PFSK-1 (cell line): ENCODE results near the gene ACTL7B.

Experiments
- FOXP2 ChIP-seq: optimal IDR thresholded peaks from 2 replicates; pipeline ENCODE3; 2011; ENCODE audit warnings: borderline replicate concordance, control low read depth, inconsistent platforms; ENCODE audit not compliant: insufficient read depth; ENCODE audit errors: extremely low read length, extremely low read depth
- POLR2AphosphoS5 ChIP-seq: IDR thresholded peaks from 2 replicates; pipeline ENCODE4 v1.6.1; 2012; ENCODE audit warnings: low read depth, mild to moderate bottlenecking, control low read depth, low read length, moderate library complexity
- SIN3A ChIP-seq: IDR thresholded peaks from 2 replicates; pipeline ENCODE4 v1.6.1; 2012; ENCODE audit warnings: mild to moderate bottlenecking, low read length, moderate library complexity, borderline replicate concordance; ENCODE audit not compliant: insufficient read depth
- TAF1 ChIP-seq: IDR thresholded peaks from 2 replicates; pipeline ENCODE4 v1.6.1; 2012; ENCODE audit warnings: low read length, control low read depth, borderline replicate concordance; ENCODE audit not compliant: insufficient read depth
- TF ChIP-seq, protein P1 (sequence below), 2 experiments: IDR thresholded peaks; 2 replicates each; pipeline versions ENCODE4 v1.6.1 to v1.8.0; 2011 to 2012; ENCODE audit warnings: low read depth in 2 of 2, low read length in 2 of 2, control low read depth in 1 of 2, inconsistent platforms in 1 of 2, mild to moderate bottlenecking in 1 of 2, moderate library complexity in 1 of 2; ENCODE audit not compliant: insufficient read depth in 1 of 2

Gene ACTL7B

DNA sequence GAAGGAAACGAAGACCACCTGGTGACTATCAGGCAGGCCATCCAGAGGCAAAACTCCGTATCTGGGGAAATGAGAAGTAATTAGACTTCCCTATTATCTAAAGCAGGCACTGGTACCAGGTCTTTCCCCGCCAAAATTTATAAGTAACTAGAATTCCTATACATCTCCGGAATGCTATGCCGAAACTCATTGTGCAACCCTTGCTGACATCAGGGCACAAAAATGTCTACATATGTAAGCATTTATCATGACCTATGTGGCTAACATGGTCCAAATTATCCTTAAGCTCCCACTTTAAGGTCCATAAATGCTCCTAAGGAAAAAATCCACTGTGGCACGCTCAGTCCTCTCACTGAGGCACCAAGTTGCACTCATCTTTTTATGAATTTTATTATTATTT, 17.8 kb downstream of the ACTL7B start:
- TF ChIP-seq FOXP2 (no peak), TAF1 (no peak), SIN3A (no peak), POLR2AphosphoS5 (no peak)
- TF ChIP-seq, protein P1, sequence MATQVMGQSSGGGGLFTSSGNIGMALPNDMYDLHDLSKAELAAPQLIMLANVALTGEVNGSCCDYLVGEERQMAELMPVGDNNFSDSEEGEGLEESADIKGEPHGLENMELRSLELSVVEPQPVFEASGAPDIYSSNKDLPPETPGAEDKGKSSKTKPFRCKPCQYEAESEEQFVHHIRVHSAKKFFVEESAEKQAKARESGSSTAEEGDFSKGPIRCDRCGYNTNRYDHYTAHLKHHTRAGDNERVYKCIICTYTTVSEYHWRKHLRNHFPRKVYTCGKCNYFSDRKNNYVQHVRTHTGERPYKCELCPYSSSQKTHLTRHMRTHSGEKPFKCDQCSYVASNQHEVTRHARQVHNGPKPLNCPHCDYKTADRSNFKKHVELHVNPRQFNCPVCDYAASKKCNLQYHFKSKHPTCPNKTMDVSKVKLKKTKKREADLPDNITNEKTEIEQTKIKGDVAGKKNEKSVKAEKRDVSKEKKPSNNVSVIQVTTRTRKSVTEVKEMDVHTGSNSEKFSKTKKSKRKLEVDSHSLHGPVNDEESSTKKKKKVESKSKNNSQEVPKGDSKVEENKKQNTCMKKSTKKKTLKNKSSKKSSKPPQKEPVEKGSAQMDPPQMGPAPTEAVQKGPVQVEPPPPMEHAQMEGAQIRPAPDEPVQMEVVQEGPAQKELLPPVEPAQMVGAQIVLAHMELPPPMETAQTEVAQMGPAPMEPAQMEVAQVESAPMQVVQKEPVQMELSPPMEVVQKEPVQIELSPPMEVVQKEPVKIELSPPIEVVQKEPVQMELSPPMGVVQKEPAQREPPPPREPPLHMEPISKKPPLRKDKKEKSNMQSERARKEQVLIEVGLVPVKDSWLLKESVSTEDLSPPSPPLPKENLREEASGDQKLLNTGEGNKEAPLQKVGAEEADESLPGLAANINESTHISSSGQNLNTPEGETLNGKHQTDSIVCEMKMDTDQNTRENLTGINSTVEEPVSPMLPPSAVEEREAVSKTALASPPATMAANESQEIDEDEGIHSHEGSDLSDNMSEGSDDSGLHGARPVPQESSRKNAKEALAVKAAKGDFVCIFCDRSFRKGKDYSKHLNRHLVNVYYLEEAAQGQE (IDR thresholded peaks at IDR 0.05; ENCODE audit: insufficient read depth in 1 of 2, low read depth in 2 of 2, low read length in 2 of 2), result no peak

DNA sequence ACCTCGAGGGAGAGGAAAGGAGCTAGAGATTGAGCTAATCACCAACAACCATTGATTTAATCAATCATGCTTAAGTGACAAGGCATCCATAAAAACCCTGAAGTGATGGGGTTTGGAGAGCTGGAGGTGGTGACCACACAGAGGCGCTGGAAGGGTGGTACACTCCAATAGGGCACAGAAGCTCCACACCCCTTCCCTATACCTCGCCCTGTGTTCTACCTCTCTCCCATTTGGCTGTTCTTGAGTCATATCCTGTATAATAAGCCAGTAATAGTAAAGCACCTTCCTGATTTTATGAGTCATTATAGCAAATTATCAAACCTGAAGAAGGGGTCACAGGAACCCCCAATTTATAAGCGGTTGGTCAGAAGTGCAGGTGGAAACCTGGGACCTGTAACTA, 18.3 kb downstream of the ACTL7B start:
- no peak for TF ChIP-seq FOXP2
- TF ChIP-seq SIN3A, result no peak
- TF ChIP-seq POLR2AphosphoS5, result no peak
- TF ChIP-seq, protein P1 (IDR thresholded peaks at IDR 0.05; ENCODE audit: insufficient read depth in 1 of 2, low read depth in 2 of 2, low read length in 2 of 2), result no peak

- TF ChIP-seq FOXP2 (no peak), POLR2AphosphoS5 (no peak), SIN3A (no peak)
- TF ChIP-seq, protein P1 (IDR thresholded peaks at IDR 0.05; ENCODE audit: insufficient read depth in 1 of 2, low read depth in 2 of 2, low read length in 2 of 2), result no peak
Measured at GRCh38 chr9:108836781-108837180, 19.0 kb downstream of the ACTL7B start.

DNA sequence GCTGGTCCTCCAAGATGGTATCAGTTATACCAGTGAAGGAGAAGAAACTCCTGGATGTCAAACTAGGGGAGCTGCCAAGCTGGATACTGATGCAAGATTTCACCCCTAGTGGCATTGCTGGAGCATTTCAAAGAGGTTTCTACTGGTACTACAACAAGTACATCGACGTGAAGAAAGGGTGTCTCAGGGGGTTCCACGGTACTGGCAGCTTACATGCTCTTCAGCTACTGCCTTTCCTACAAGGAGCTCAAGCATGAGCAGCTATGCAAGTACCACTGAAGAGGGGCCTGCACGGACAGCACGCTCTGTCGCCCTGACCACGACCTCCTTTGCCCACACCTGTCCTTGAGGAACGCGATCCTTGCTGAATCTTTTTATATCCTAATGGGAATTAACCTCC, 19.5 kb downstream of the ACTL7B start:
- TF ChIP-seq, protein P1 (IDR thresholded peaks at IDR 0.05; ENCODE audit: insufficient read depth in 1 of 2, low read depth in 2 of 2, low read length in 2 of 2), result no peak
- TF ChIP-seq POLR2AphosphoS5 (no peak), TAF1 (no peak)

GRCh38 chr9:108835831-108836230, 20.0 kb downstream of the ACTL7B start:
- TF ChIP-seq TAF1 (no peak), POLR2AphosphoS5 (no peak), SIN3A (no peak), FOXP2 (no peak)
- TF ChIP-seq, protein P1 (IDR thresholded peaks at IDR 0.05; ENCODE audit: insufficient read depth in 1 of 2, low read depth in 2 of 2, low read length in 2 of 2), result no peak
